SK-N-SH treated with all-trans-retinoic acid at 6 μM for 48 hours (cell line): ENCODE data around the gene MCAT.

Experiments used
- ATAC-seq: fragments of 200-7000 bp; cut with Tn5 transposase; 3 replicates; pipeline ENCODE4 v1.9.1; 2020; ENCODE audit warnings: mild to moderate bottlenecking, moderate library complexity
- ARNTL ChIP-seq: fragments of 450-650 bp; formaldehyde crosslinking; IDR thresholded peaks from 2 replicates; pipeline ENCODE4 v1.5.0; 2020; ENCODE audit warnings: low read depth, mild to moderate bottlenecking, moderate library complexity, borderline replicate concordance
- BACH2 ChIP-seq: fragments of 250-450 bp; sonication (Bioruptor Pico); IDR thresholded peaks from 2 replicates; pipeline ENCODE4 v1.9.0; 2021; ENCODE audit warnings: mild to moderate bottlenecking, borderline replicate concordance
- CREB5 ChIP-seq: fragments of 250-450 bp; sonication (Bioruptor Pico); IDR thresholded peaks from 2 replicates; pipeline ENCODE4 v1.5.1; 2020; ENCODE audit warnings: low read depth, mild to moderate bottlenecking, moderate library complexity
- ESRRG ChIP-seq: fragments of 250-450 bp; sonication (Bioruptor Pico); IDR thresholded peaks from 2 replicates; pipeline ENCODE4 v1.6.1; 2021; ENCODE audit warnings: mild to moderate bottlenecking
- GLIS3 ChIP-seq: fragments of 250-450 bp; sonication (Bioruptor Pico); IDR thresholded peaks from 2 replicates; pipeline ENCODE4 v1.5.0; 2020; ENCODE audit warnings: mild to moderate bottlenecking, moderate library complexity
- ISL1 ChIP-seq: fragments of 250-450 bp; sonication (Bioruptor Pico); IDR thresholded peaks from 2 replicates; pipeline ENCODE4 v2.1.2; 2022; ENCODE audit warnings: mild to moderate bottlenecking, moderate library complexity
- PATZ1 ChIP-seq: fragments of 250-450 bp; sonication (Bioruptor Pico); IDR thresholded peaks from 2 replicates; pipeline ENCODE4 v1.8.0; 2020; ENCODE audit warnings: mild to moderate bottlenecking, moderate library complexity, borderline replicate concordance
- PPARA ChIP-seq: fragments of 250-450 bp; sonication (Bioruptor Pico); IDR thresholded peaks from 2 replicates; pipeline ENCODE4 v1.5.0; 2020; ENCODE audit warnings: mild to moderate bottlenecking, borderline replicate concordance
- RARB ChIP-seq: fragments of 250-450 bp; sonication (Bioruptor Pico); IDR thresholded peaks from 2 replicates; pipeline ENCODE4 v1.8.0; 2021; ENCODE audit warnings: mild to moderate bottlenecking, moderate library complexity
- SNAI2 ChIP-seq: fragments of 250-450 bp; sonication (Bioruptor Pico); IDR thresholded peaks from 2 replicates; pipeline ENCODE4 v1.5.0; 2020; ENCODE audit warnings: mild to moderate bottlenecking, moderate library complexity
- TCF4 ChIP-seq: fragments of 250-450 bp; sonication (Bioruptor Pico); IDR thresholded peaks from 2 replicates; pipeline ENCODE4 v1.8.0; 2021; ENCODE audit warnings: mild to moderate bottlenecking, moderate library complexity, borderline replicate concordance
- TOX ChIP-seq: fragments of 250-450 bp; sonication (Bioruptor Pico); IDR thresholded peaks from 2 replicates; pipeline ENCODE4 v1.8.0; 2021; ENCODE audit warnings: mild to moderate bottlenecking, moderate library complexity, borderline replicate concordance
- ZC3H10 ChIP-seq: fragments of 250-450 bp; sonication (Bioruptor Pico); IDR thresholded peaks from 2 replicates; pipeline ENCODE4 v1.5.1; 2021; ENCODE audit warnings: mild to moderate bottlenecking, moderate library complexity
- ZFP3 ChIP-seq: fragments of 250-450 bp; sonication (Bioruptor Pico); IDR thresholded peaks from 2 replicates; pipeline ENCODE4 v1.5.0; 2020; ENCODE audit warnings: mild to moderate bottlenecking, moderate library complexity
- ZFP30 ChIP-seq: fragments of 450-650 bp; formaldehyde crosslinking; IDR thresholded peaks from 2 replicates; pipeline ENCODE4 v1.5.0; 2022; ENCODE audit warnings: mild to moderate bottlenecking, moderate library complexity
- ZNF565 ChIP-seq: fragments of 450-650 bp; formaldehyde crosslinking; conservative IDR thresholded peaks from 2 replicates; pipeline ENCODE4 v1.5.0; 2020; ENCODE audit warnings: low read depth, mild to moderate bottlenecking, moderate library complexity
- ZNF70 ChIP-seq: fragments of 450-650 bp; formaldehyde crosslinking; IDR thresholded peaks from 2 replicates; pipeline ENCODE4 v1.5.0; 2020; ENCODE audit warnings: mild to moderate bottlenecking, moderate library complexity
- ZNF8 ChIP-seq: fragments of 450-650 bp; formaldehyde crosslinking; IDR thresholded peaks from 2 replicates; pipeline ENCODE4 v1.5.0; 2020; ENCODE audit warnings: mild to moderate bottlenecking, moderate library complexity
- TF ChIP-seq, protein P1 (sequence below): fragments of 250-450 bp; sonication (Bioruptor Pico); IDR thresholded peaks from 2 replicates; pipeline ENCODE4 v1.5.1; 2021; ENCODE audit warnings: mild to moderate bottlenecking, moderate library complexity
- TF ChIP-seq, protein P2 (sequence below): fragments of 250-450 bp; sonication (Bioruptor Pico); IDR thresholded peaks from 2 replicates; pipeline ENCODE4 v1.5.0; 2020; ENCODE audit warnings: mild to moderate bottlenecking, moderate library complexity
- TF ChIP-seq, protein P3 (sequence below): fragments of 250-450 bp; sonication (Bioruptor Pico); IDR thresholded peaks from 2 replicates; pipeline ENCODE4 v1.8.0; 2021; ENCODE audit warnings: low read depth, mild to moderate bottlenecking, moderate library complexity, borderline replicate concordance

The MCAT gene

DNA sequence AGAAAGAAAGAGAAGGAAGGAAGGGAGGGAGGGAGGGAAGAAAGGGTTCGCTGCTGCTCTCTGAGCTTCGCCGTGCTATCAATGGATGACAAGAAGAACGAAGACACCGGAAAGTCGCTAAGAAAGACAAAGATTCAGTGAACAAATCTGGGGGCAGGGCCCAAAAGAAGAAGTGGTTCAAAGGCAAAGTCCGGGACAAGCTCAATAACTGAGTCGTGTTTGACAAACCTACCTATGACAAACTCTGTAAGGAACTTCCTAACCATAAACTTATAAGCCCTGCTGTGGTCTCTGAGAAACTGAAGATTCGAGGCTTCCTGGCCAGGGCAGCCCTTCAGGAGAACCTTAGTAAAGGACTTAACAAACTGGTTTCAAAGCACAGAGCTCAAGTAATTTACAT lies 51.1 kb downstream of the MCAT start:
- no peak for ATAC-seq
- no peak for TF ChIP-seq PATZ1 (CRISPR knock-in tag)
- no peak for TF ChIP-seq ZNF565
- TF ChIP-seq SNAI2 (CRISPR knock-in tag), result no peak
- no peak for TF ChIP-seq ESRRG (CRISPR knock-in tag)
- TF ChIP-seq, protein P1, sequence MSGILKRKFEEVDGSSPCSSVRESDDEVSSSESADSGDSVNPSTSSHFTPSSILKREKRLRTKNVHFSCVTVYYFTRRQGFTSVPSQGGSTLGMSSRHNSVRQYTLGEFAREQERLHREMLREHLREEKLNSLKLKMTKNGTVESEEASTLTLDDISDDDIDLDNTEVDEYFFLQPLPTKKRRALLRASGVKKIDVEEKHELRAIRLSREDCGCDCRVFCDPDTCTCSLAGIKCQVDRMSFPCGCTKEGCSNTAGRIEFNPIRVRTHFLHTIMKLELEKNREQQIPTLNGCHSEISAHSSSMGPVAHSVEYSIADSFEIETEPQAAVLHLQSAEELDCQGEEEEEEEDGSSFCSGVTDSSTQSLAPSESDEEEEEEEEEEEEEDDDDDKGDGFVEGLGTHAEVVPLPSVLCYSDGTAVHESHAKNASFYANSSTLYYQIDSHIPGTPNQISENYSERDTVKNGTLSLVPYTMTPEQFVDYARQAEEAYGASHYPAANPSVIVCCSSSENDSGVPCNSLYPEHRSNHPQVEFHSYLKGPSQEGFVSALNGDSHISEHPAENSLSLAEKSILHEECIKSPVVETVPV (CRISPR knock-in tag), result no peak
- TF ChIP-seq ZNF8 (CRISPR knock-in tag), result no peak
- no peak for TF ChIP-seq ZFP30 (CRISPR knock-in tag)
- TF ChIP-seq ZNF70 (CRISPR knock-in tag), result no peak
- TF ChIP-seq ARNTL, result no peak
- TF ChIP-seq ZFP3 (CRISPR knock-in tag), result no peak
- no peak for TF ChIP-seq GLIS3 (CRISPR knock-in tag)
- TF ChIP-seq ISL1, result no peak
- no peak for TF ChIP-seq ZC3H10
- TF ChIP-seq BACH2 (CRISPR knock-in tag), result no peak
- TF ChIP-seq, protein P2, sequence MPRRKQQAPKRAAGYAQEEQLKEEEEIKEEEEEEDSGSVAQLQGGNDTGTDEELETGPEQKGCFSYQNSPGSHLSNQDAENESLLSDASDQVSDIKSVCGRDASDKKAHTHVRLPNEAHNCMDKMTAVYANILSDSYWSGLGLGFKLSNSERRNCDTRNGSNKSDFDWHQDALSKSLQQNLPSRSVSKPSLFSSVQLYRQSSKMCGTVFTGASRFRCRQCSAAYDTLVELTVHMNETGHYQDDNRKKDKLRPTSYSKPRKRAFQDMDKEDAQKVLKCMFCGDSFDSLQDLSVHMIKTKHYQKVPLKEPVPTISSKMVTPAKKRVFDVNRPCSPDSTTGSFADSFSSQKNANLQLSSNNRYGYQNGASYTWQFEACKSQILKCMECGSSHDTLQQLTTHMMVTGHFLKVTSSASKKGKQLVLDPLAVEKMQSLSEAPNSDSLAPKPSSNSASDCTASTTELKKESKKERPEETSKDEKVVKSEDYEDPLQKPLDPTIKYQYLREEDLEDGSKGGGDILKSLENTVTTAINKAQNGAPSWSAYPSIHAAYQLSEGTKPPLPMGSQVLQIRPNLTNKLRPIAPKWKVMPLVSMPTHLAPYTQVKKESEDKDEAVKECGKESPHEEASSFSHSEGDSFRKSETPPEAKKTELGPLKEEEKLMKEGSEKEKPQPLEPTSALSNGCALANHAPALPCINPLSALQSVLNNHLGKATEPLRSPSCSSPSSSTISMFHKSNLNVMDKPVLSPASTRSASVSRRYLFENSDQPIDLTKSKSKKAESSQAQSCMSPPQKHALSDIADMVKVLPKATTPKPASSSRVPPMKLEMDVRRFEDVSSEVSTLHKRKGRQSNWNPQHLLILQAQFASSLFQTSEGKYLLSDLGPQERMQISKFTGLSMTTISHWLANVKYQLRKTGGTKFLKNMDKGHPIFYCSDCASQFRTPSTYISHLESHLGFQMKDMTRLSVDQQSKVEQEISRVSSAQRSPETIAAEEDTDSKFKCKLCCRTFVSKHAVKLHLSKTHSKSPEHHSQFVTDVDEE (CRISPR knock-in tag), result no peak
- TF ChIP-seq PPARA (CRISPR knock-in tag), result no peak

DNA sequence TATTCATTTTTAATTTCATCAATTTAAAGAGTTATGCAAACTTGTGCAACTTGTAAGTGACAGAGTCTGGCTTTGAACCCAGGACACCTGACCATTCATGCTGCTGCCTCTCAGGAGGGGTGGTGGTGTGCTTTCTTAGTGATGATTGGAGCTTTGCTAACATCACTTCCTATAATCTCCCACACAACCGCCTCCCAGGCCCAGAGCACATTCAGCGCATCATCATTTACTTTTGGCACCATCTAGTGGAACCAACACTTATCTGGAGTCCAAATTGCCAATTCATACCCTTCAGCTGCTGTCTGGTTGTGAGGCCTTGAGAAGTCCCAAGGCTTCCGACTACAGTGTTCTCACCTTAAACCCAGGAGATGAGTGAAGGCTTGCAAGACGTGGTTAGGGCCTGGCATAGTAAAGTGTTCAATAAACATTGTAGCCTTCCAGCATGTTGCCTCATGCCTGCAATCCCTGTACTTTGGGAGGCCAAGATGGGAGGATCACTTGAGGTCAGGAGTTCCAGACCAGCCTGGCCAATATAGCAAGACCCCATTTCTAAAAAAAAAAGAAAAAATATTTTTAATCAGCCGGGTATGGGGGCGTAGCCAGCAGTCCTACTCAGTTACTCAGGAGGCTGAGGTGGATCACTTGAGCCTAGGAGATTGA lies 52.9 kb downstream of the MCAT start:
- peak; percentile 52 for ATAC-seq
- TF ChIP-seq ZNF565, result no peak
- no peak for TF ChIP-seq ZFP30 (CRISPR knock-in tag)
- TF ChIP-seq GLIS3 (CRISPR knock-in tag), result no peak
- TF ChIP-seq ARNTL, result no peak
- TF ChIP-seq, protein P2 (CRISPR knock-in tag), result no peak
- TF ChIP-seq, protein P1 (CRISPR knock-in tag), result no peak
- TF ChIP-seq, protein P3, sequence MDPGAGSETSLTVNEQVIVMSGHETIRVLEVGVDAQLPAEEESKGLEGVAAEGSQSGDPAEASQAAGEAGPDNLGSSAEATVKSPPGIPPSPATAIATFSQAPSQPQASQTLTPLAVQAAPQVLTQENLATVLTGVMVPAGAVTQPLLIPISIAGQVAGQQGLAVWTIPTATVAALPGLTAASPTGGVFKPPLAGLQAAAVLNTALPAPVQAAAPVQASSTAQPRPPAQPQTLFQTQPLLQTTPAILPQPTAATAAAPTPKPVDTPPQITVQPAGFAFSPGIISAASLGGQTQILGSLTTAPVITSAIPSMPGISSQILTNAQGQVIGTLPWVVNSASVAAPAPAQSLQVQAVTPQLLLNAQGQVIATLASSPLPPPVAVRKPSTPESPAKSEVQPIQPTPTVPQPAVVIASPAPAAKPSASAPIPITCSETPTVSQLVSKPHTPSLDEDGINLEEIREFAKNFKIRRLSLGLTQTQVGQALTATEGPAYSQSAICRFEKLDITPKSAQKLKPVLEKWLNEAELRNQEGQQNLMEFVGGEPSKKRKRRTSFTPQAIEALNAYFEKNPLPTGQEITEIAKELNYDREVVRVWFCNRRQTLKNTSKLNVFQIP, result no peak
- no peak for TF ChIP-seq ZC3H10
- no peak for TF ChIP-seq ESRRG (CRISPR knock-in tag)
- no peak for TF ChIP-seq CREB5 (CRISPR knock-in tag)
- TF ChIP-seq ISL1, result no peak
- TF ChIP-seq RARB, result no peak
- no peak for TF ChIP-seq BACH2 (CRISPR knock-in tag)
- no peak for TF ChIP-seq PATZ1 (CRISPR knock-in tag)
- TF ChIP-seq TOX (CRISPR knock-in tag), result no peak
- TF ChIP-seq ZNF8 (CRISPR knock-in tag), result no peak
- no peak for TF ChIP-seq ZNF70 (CRISPR knock-in tag)
- no peak for TF ChIP-seq SNAI2 (CRISPR knock-in tag)
- no peak for TF ChIP-seq TCF4 (CRISPR knock-in tag)
